ENCODE data around the gene LRFN3.

LRFN3 gene

GRCh38 chr19:35901854-35902661 is 34.1 kb upstream of the LRFN3 start, which contains the start of gene HCST:
HCST (plus strand) TSS chr19:35902529; CDS start chr19:35902594, 65 bp downstream.
- H3K4me3 ChIP-seq (ENCODE audit: low read length): peak within 1 kb of the TSS; percentile 36
- no peak for DNase-seq (ENCODE audit: low read depth)
- no peak for TF ChIP-seq CTCF (conservative IDR thresholded peaks at IDR 0.05; ENCODE audit: low read depth, low read length)

DNA sequence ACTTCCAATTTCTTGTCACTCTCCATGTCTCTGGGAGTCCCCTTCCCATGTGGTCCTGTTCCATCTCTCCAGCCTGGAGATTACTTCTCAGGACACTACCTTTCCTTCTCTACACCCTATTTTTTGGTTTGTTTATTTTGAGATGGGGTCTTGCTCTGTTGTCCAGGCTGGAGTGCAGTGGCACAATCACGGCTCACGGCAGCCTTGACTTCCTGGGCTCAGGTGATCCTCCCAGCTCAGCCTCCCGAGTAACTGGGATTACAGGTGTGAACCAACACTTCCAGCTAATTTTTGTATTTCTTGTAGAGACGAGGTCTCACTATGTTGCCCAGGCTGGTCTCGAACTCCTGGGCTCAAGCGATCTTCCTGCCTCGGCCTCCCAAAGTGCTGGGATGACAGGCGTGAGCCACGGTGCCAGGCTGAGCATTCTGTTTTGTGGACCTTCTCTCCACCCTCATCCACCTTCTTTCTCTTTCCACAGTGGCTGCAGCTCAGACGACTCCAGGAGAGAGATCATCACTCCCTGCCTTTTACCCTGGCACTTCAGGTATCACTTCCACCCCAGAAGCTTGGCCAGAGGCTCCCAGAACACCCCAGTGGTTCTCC is 33.2 kb upstream of the LRFN3 start:
- H3K4me3 ChIP-seq (ENCODE audit: low read length): peak overlapping the region; percentile 36
- TF ChIP-seq CTCF (conservative IDR thresholded peaks at IDR 0.05; ENCODE audit: low read depth, low read length): no peak
- no peak for DNase-seq (ENCODE audit: low read depth)

DNA sequence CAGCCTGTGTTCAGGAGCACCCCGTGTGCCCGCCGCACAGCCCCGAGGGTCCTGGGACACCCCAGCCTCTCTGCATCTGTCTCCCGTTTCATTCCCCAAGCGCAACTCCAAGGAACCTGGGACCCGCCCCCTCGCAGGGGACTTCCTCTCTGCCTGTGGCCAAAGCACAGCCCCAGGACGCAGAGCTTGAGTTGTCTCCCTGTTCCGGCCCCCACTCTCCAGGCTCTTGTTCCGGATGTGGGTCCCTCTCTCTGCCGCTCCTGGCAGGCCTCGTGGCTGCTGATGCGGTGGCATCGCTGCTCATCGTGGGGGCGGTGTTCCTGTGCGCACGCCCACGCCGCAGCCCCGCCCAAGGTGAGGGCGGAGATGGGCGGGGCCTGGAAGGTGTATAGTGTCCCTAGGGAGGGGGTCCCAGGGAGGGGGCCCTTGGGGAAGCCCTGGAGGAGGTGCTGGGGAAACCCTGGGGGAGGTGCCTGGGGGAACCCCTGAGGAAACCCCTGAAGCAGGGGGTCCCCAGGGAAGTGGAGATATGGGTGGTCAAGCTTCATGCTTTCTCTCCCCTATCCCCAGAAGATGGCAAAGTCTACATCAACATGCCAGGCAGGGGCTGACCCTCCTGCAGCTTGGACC is 32.5 kb upstream of the LRFN3 start:
- DNase-seq (ENCODE audit: low read depth): no peak
- peak overlapping the region; percentile 36 for H3K4me3 ChIP-seq (ENCODE audit: low read length)
- no peak for TF ChIP-seq CTCF (conservative IDR thresholded peaks at IDR 0.05; ENCODE audit: low read depth, low read length)

GRCh38 chr19:35904311-35905068 is 31.7 kb upstream of the LRFN3 start:
- no peak for TF ChIP-seq CTCF (conservative IDR thresholded peaks at IDR 0.05; ENCODE audit: low read depth, low read length)
- DNase-seq (ENCODE audit: low read depth): no peak
- no peak overlapping the region for H3K4me3 ChIP-seq (ENCODE audit: low read length)

GRCh38 chr19:35905178-35905727 is 30.9 kb upstream of the LRFN3 start:
- no peak for DNase-seq (ENCODE audit: low read depth)
- TF ChIP-seq CTCF (conservative IDR thresholded peaks at IDR 0.05; ENCODE audit: low read depth, low read length): no peak
- no peak overlapping the region for H3K4me3 ChIP-seq (ENCODE audit: low read length)

- no peak overlapping the region for H3K4me3 ChIP-seq (ENCODE audit: low read length)
- no peak for DNase-seq (ENCODE audit: low read depth)
- no peak for TF ChIP-seq CTCF (conservative IDR thresholded peaks at IDR 0.05; ENCODE audit: low read depth, low read length)
Measured at GRCh38 chr19:35907377-35907745, 28.8 kb upstream of the LRFN3 start.
